GM19351 (cell line): ENCODE results near the gene MIX23.

Experiments
- ATAC-seq: cut with Tn5 transposase; IDR thresholded peaks from one replicate; pipeline ENCODE4 v1.9.1; 2021; ENCODE audit warnings: mild to moderate bottlenecking, moderate library complexity; ENCODE audit not compliant: unreplicated experiment

MIX23 gene

GRCh38 chr3:122382888-122383666 lies at the start of gene MIX23:
TSS of gene MIX23 (minus strand) at chr3:122383231. CDS start at chr3:122383224, 7 bp downstream.
- ATAC-seq = peak; percentile 39

GRCh38 chr3:122430371-122430770 lies 47.3 kb upstream of the MIX23 start:
- no peak for ATAC-seq

- ATAC-seq = no peak
Measured at GRCh38 chr3:122427857-122428471, 44.9 kb upstream of the MIX23 start.

- no peak for ATAC-seq
Measured at GRCh38 chr3:122421836-122422235, 38.8 kb upstream of the MIX23 start.

GRCh38 chr3:122421101-122421500 lies 38.1 kb upstream of the MIX23 start:
- no peak for ATAC-seq

GRCh38 chr3:122416966-122417365 lies 33.9 kb upstream of the MIX23 start:
- ATAC-seq = no peak

- peak; percentile 80 for ATAC-seq
Measured at GRCh38 chr3:122415762-122416654, 33.0 kb upstream of the MIX23 start, which contains the start of gene WDR5B. TSS of gene WDR5B (minus strand) at chr3:122416062. CDS start at chr3:122415528, 534 bp downstream.

GRCh38 chr3:122415104-122415744 lies 32.2 kb upstream of the MIX23 start:
- ATAC-seq = peak; percentile 64

- ATAC-seq = no peak
Measured at GRCh38 chr3:122414391-122414790, 31.4 kb upstream of the MIX23 start.

GRCh38 chr3:122410639-122411038 lies 27.6 kb upstream of the MIX23 start:
- no peak for ATAC-seq

GRCh38 chr3:122410111-122410510 lies 27.1 kb upstream of the MIX23 start:
- no peak for ATAC-seq

- no peak for ATAC-seq
Measured at GRCh38 chr3:122409446-122409845, 26.4 kb upstream of the MIX23 start.

GRCh38 chr3:122407946-122408345 lies 24.9 kb upstream of the MIX23 start:
- no peak for ATAC-seq

GRCh38 chr3:122406198-122406597 lies 23.2 kb upstream of the MIX23 start:
- ATAC-seq = peak; percentile 72

- no peak for ATAC-seq
Measured at GRCh38 chr3:122405015-122405414, 22.0 kb upstream of the MIX23 start.

GRCh38 chr3:122403489-122403888 lies 20.5 kb upstream of the MIX23 start:
- no peak for ATAC-seq

GRCh38 chr3:122398920-122399319 lies 15.9 kb upstream of the MIX23 start:
- no peak for ATAC-seq

GRCh38 chr3:122397201-122397600 lies 14.2 kb upstream of the MIX23 start:
- ATAC-seq = no peak

- ATAC-seq = no peak
Measured at GRCh38 chr3:122396511-122396910, 13.5 kb upstream of the MIX23 start.

GRCh38 chr3:122395582-122395981 lies 12.6 kb upstream of the MIX23 start:
- no peak for ATAC-seq

GRCh38 chr3:122394173-122394572 lies 11.1 kb upstream of the MIX23 start:
- ATAC-seq = no peak
